DOHH2 (cell line): Measurements from ENCODE around the gene CDC6.

Experiments
- EZH2phosphoT487 ChIP-seq: fragments of 200-600 bp; sonication (generic); IDR thresholded peaks from 2 replicates; pipeline ENCODE4 v1.6.1; 2017; ENCODE audit warnings: borderline replicate concordance, mild to moderate bottlenecking, antibody characterized with exemption, low read length, moderate library complexity, mixed read lengths
- TF ChIP-seq, protein P1 (sequence below): fragments of 200-600 bp; sonication (generic); IDR thresholded peaks from one replicate; pipeline ENCODE4 v1.5.1; 2014; ENCODE audit warnings: antibody characterized with exemption, mild to moderate bottlenecking, low read depth, low read length; ENCODE audit not compliant: poor library complexity, severe bottlenecking

DNA sequence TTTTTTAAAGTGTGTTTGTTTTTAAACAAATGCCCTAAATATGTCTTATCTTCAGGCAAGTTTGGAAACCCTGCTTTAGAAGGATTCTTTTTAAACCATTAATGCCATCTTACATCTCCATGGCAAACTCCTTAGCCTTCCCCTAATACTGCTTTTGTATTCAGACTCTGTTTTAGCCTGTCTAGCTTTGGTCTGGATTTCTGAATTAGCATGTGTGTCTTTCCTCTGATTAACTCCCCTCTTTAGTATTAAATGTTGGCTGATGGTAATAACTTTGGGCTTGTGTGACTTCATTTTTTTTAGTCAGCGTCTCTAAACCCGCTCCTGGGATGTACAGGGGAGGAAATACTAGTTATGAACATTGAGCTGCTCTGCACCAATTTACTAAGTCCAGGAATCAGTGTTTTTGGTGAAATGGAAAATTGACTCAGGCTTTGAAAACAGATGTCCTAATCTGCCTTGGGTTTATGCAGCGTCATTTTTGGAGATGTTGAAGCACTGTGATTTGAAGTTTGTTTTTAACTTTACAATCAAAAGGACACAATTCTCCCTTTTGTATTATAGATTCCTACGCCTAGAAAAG, 46.3 kb upstream of the CDC6 start:
- TF ChIP-seq, protein P1, sequence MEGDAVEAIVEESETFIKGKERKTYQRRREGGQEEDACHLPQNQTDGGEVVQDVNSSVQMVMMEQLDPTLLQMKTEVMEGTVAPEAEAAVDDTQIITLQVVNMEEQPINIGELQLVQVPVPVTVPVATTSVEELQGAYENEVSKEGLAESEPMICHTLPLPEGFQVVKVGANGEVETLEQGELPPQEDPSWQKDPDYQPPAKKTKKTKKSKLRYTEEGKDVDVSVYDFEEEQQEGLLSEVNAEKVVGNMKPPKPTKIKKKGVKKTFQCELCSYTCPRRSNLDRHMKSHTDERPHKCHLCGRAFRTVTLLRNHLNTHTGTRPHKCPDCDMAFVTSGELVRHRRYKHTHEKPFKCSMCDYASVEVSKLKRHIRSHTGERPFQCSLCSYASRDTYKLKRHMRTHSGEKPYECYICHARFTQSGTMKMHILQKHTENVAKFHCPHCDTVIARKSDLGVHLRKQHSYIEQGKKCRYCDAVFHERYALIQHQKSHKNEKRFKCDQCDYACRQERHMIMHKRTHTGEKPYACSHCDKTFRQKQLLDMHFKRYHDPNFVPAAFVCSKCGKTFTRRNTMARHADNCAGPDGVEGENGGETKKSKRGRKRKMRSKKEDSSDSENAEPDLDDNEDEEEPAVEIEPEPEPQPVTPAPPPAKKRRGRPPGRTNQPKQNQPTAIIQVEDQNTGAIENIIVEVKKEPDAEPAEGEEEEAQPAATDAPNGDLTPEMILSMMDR: no peak
- no peak for TF ChIP-seq EZH2phosphoT487
